GM18519 (cell line): Measurements from ENCODE around the gene ACVR2B.
A peak's percentile ranks its signal among the peaks of the same experiment; 100 is the strongest.

ENCODE experiments used
- ATAC-seq: cut with Tn5 transposase; IDR thresholded peaks from one replicate; pipeline ENCODE4 v1.9.1; 2021; ENCODE audit warnings: mild to moderate bottlenecking, moderate library complexity; ENCODE audit not compliant: unreplicated experiment, low FRiP score

Gene ACVR2B

GRCh38 chr3:38480093-38480445, 26.4 kb downstream of the ACVR2B start:
- ATAC-seq: no peak

GRCh38 chr3:38480930-38481329, 27.2 kb downstream of the ACVR2B start:
- no peak for ATAC-seq

GRCh38 chr3:38482951-38483350, 29.3 kb downstream of the ACVR2B start:
- ATAC-seq: no peak

GRCh38 chr3:38487323-38487722, 33.6 kb downstream of the ACVR2B start:
- peak; percentile 67 for ATAC-seq

GRCh38 chr3:38488949-38489348, 35.3 kb downstream of the ACVR2B start:
- no peak for ATAC-seq

- ATAC-seq: no peak
Measured at GRCh38 chr3:38489766-38490165, 36.1 kb downstream of the ACVR2B start.

GRCh38 chr3:38490281-38491030, 36.8 kb downstream of the ACVR2B start:
- ATAC-seq: no peak

GRCh38 chr3:38491215-38491614, 37.5 kb downstream of the ACVR2B start:
- no peak for ATAC-seq

GRCh38 chr3:38493031-38493430, 39.3 kb downstream of the ACVR2B start:
- ATAC-seq: no peak

- ATAC-seq: peak; percentile 59
Measured at GRCh38 chr3:38496131-38496910, 42.6 kb downstream of the ACVR2B start, which contains the start of gene EXOG. Gene EXOG, plus strand, starts transcription at chr3:38496340. Its CDS starts 28 bp downstream, at chr3:38496368.

- no peak for ATAC-seq
Measured at GRCh38 chr3:38497031-38497430, 43.3 kb downstream of the ACVR2B start.

GRCh38 chr3:38500688-38501417, 47.2 kb downstream of the ACVR2B start:
- ATAC-seq: no peak

GRCh38 chr3:38507120-38507519, 53.4 kb downstream of the ACVR2B start:
- peak; percentile 95 for ATAC-seq

GRCh38 chr3:38509732-38510131, 56.0 kb downstream of the ACVR2B start:
- ATAC-seq: no peak

GRCh38 chr3:38510631-38511030, 56.9 kb downstream of the ACVR2B start:
- no peak for ATAC-seq

GRCh38 chr3:38511546-38511945, 57.9 kb downstream of the ACVR2B start:
- no peak for ATAC-seq

- ATAC-seq: no peak
Measured at GRCh38 chr3:38515367-38515766, 61.7 kb downstream of the ACVR2B start.

GRCh38 chr3:38516669-38517068, 63.0 kb downstream of the ACVR2B start:
- ATAC-seq: no peak

- no peak for ATAC-seq
Measured at GRCh38 chr3:38519000-38519399, 65.3 kb downstream of the ACVR2B start.

GRCh38 chr3:38519651-38520050, 66.0 kb downstream of the ACVR2B start:
- ATAC-seq: no peak

- ATAC-seq: peak; percentile 61
Measured at GRCh38 chr3:38521391-38521987, 67.8 kb downstream of the ACVR2B start.
